CD14-positive monocyte (primary cell): ENCODE results near the gene ARFGEF3. TPM values are rescaled to one million over a fixed set of nuclear protein-coding genes. Genes with fewer than 3 reads are reported as not detected.
A peak's percentile ranks its signal among the peaks of the same experiment; 100 is the strongest.

ENCODE experiments used
- DNase-seq, 3 donors: peaks; one replicate each; pipeline ENCODE4 v3.0.0-alpha.2; 2011 to 2022
- H2AFZ ChIP-seq: 2 replicates; pipeline ENCODE4 v1.6.0; 2012; ENCODE audit warnings: mild to moderate bottlenecking, low read depth, low read length, inconsistent platforms; ENCODE audit not compliant: insufficient read depth, poor library complexity, severe bottlenecking
- H3K27ac ChIP-seq, 2 donors: 1 replicate in 1 of 2; 2 replicates in 1 of 2; pipeline ENCODE4 v1.5.1; 2012 to 2013; ENCODE audit warnings: low read length in 2 of 2, control low read depth in 1 of 2, inconsistent platforms in 1 of 2, low read depth in 1 of 2, mild to moderate bottlenecking in 1 of 2
- H3K27me3 ChIP-seq, 2 donors: one replicate each; pipeline versions ENCODE4 v1.6.0 to v1.6.1; 2011 to 2013; ENCODE audit warnings: low read length in 2 of 2; ENCODE audit not compliant: control insufficient read depth in 2 of 2, insufficient read depth in 2 of 2
- H3K36me3 ChIP-seq, 2 donors: replicated peaks in 1 of 2; 1 replicate in 1 of 2; 2 replicates in 1 of 2; pipeline versions ENCODE4 v1.5.1 to v1.6.1; 2012 to 2013; ENCODE audit warnings: low read length in 2 of 2, control low read depth in 1 of 2, inconsistent platforms in 1 of 2, mild to moderate bottlenecking in 1 of 2; ENCODE audit not compliant: insufficient read depth in 2 of 2, control insufficient read depth in 1 of 2
- H3K4me1 ChIP-seq, 2 donors: 1 replicate in 1 of 2; 2 replicates in 1 of 2; pipeline versions ENCODE4 v1.5.1 to v1.6.1; 2012 to 2013; ENCODE audit warnings: low read length in 2 of 2, control low read depth in 1 of 2, inconsistent platforms in 1 of 2, mild to moderate bottlenecking in 1 of 2, moderate library complexity in 1 of 2; ENCODE audit not compliant: insufficient read depth in 2 of 2, control insufficient read depth in 1 of 2
- H3K4me2 ChIP-seq: replicated peaks from 2 replicates; pipeline ENCODE3; 2012; ENCODE audit warnings: low read length, moderate library complexity, mild to moderate bottlenecking; ENCODE audit not compliant: poor library complexity, severe bottlenecking; ENCODE audit errors: extremely low read depth
- H3K4me3 ChIP-seq, 3 experiments: fragments of 200-600 bp in 1 of 3; sonication (generic) in 1 of 3; replicated peaks in 1 of 3; 1 replicate in 2 of 3; 2 replicates in 1 of 3; pipeline ENCODE4 v1.5.1; 2011 to 2013; ENCODE audit warnings: low read length in 3 of 3, mild to moderate bottlenecking in 3 of 3, control low read depth in 2 of 3, low read depth in 2 of 3, inconsistent platforms in 1 of 3, moderate library complexity in 1 of 3
- H3K79me2 ChIP-seq: 2 replicates; pipeline ENCODE4 v1.6.0; 2012; ENCODE audit warnings: mild to moderate bottlenecking, control low read depth, inconsistent platforms, low read length, moderate library complexity; ENCODE audit not compliant: insufficient read depth
- H3K9ac ChIP-seq: 2 replicates; pipeline ENCODE4 v1.6.0; 2017; ENCODE audit warnings: low read length, mild to moderate bottlenecking; ENCODE audit not compliant: insufficient read depth, poor library complexity, severe bottlenecking
- H3K9me3 ChIP-seq, 2 donors: replicated peaks in 1 of 2; 1 replicate in 1 of 2; 2 replicates in 1 of 2; pipeline versions ENCODE4 v1.5.1 to v1.6.1; 2012 to 2013; ENCODE audit warnings: low read length in 2 of 2, control low read depth in 1 of 2; ENCODE audit not compliant: control insufficient read depth in 1 of 2, insufficient read depth in 1 of 2
- H4K20me1 ChIP-seq: 2 replicates; pipeline ENCODE4 v1.6.0; 2012; ENCODE audit warnings: mild to moderate bottlenecking, low read length, control low read depth, moderate library complexity; ENCODE audit not compliant: insufficient read depth
- H3K27ac Mint-ChIP-seq, 7 donors: one replicate each; pipeline ENCODE4 v1.8.0; 2020; ENCODE audit warnings: mild to moderate bottlenecking in 7 of 7, mixed read lengths in 7 of 7, moderate library complexity in 6 of 7, inconsistent platforms in 2 of 7
- H3K27me3 Mint-ChIP-seq, 3 donors: one replicate each; pipeline ENCODE4 v1.8.0; 2021 to 2022; ENCODE audit warnings: low read depth in 3 of 3, mild to moderate bottlenecking in 3 of 3, mixed read lengths in 3 of 3, moderate library complexity in 3 of 3, inconsistent platforms in 1 of 3
- H3K36me3 Mint-ChIP-seq, 2 donors: one replicate each; pipeline ENCODE4 v1.8.0; 2020; ENCODE audit warnings: mixed read lengths in 2 of 2, inconsistent platforms in 1 of 2, mild to moderate bottlenecking in 1 of 2
- H3K4me1 Mint-ChIP-seq: one replicate; pipeline ENCODE4 v1.8.0; 2020; ENCODE audit warnings: mild to moderate bottlenecking, mixed read lengths
- H3K4me3 Mint-ChIP-seq, 2 donors: one replicate each; pipeline ENCODE4 v1.8.0; 2020; ENCODE audit warnings: mild to moderate bottlenecking in 2 of 2, mixed read lengths in 2 of 2, moderate library complexity in 1 of 2
- H3K9me3 Mint-ChIP-seq, 7 donors: one replicate each; pipeline ENCODE4 v1.8.0; 2020 to 2022; ENCODE audit warnings: mixed read lengths in 7 of 7, mild to moderate bottlenecking in 6 of 7, moderate library complexity in 6 of 7, inconsistent platforms in 2 of 7
- CTCF ChIP-seq: fragments of 200-600 bp; IDR thresholded peaks from one replicate; pipeline ENCODE4 v1.8.0; 2022; ENCODE audit warnings: antibody characterized with exemption, mild to moderate bottlenecking
- WGBS: methylation state at CpG from one replicate; pipeline ENCODE4 v1.1.5; 2013; ENCODE audit warnings: missing lambda C conversion rate; ENCODE audit not compliant: insufficient coverage; 5-methylcytosine and 5-hydroxymethylcytosine counted together
- intact Hi-C, 2 donors: fragments of 100-400 bp; cut with micrococcal nuclease; formaldehyde crosslinking; loops; one replicate each; pipeline versions ENCODE4 v1.15.0 to v1.15.1; 2023
- polyA plus RNA-seq, 3 donors: library from polyadenylated mRNA; depleted of rRNA in 1 of 3; unstranded in 2 of 3; stranded (reverse) in 1 of 3; fragments of 300-500 nt in 2 of 3; fragments of >200 nt in 1 of 3; fragmentation: Illumina TruSeq in 2 of 3; gene quantifications; 1 replicate in 2 of 3; 2 replicates in 1 of 3; pipeline ENCODE4 v1.2.3, GENCODE V29; 2012 to 2021

The ARFGEF3 gene
- polyA plus RNA-seq, 3 donors: not detected

GRCh38 chr6:138264372-138264880, 102.7 kb downstream of the ARFGEF3 start:
- Histone ChIP-seq H3K79me2 (no peaks in the 10 kb centered on the region), H3K36me3 (no peaks in the 10 kb centered on the region), H2AFZ (no peak overlapping the region), H3K4me2 (no peak overlapping the region), H3K27me3 (no peaks in the 10 kb centered on the region), H4K20me1 (no peaks in the 10 kb centered on the region), H3K4me3 (no peak overlapping the region), H3K9ac (no peak overlapping the region), H3K27ac (no peak overlapping the region), H3K4me1 (no peaks in the 10 kb centered on the region), H3K9me3 (no peaks in the 10 kb centered on the region)
- peaks cover 2% of the 10 kb centered on the region for H3K4me1 Mint-ChIP-seq
- intact Hi-C loops: no loop called here
- TF ChIP-seq CTCF: no peak
- H3K4me3 Mint-ChIP-seq: no peak overlapping the region
- no peaks in the 10 kb centered on the region for H3K9me3 Mint-ChIP-seq
- no peaks in the 10 kb centered on the region for H3K36me3 Mint-ChIP-seq
- H3K27me3 Mint-ChIP-seq: peaks cover 5 to 16% (median 8%) of the 10 kb centered on the region in 3 donors
- peak overlapping the region in 3 of 7 donors; percentile 1 to 38 (median 18) for H3K27ac Mint-ChIP-seq
- no peak for DNase-seq

GRCh38 chr6:138266095-138266494, 104.4 kb downstream of the ARFGEF3 start:
- Histone ChIP-seq H3K4me2 (no peak overlapping the region), H3K27me3 (no peaks in the 10 kb centered on the region), H3K27ac (no peak overlapping the region), H3K36me3 (no peaks in the 10 kb centered on the region), H3K9ac (no peak overlapping the region), H3K4me3 (no peak overlapping the region), H3K9me3 (no peaks in the 10 kb centered on the region), H3K4me1 (no peaks in the 10 kb centered on the region), H2AFZ (no peak overlapping the region), H3K79me2 (no peaks in the 10 kb centered on the region), H4K20me1 (no peaks in the 10 kb centered on the region)
- Mint-ChIP-seq H3K36me3 (no peaks in the 10 kb centered on the region), H3K27me3 (peaks cover 5 to 10% (median 8%) of the 10 kb centered on the region in 3 donors), H3K27ac (no peak overlapping the region), H3K4me3 (no peak overlapping the region), H3K9me3 (peaks cover 0 to 1% (median 0%) of the 10 kb centered on the region in 7 donors), H3K4me1 (peaks cover 2% of the 10 kb centered on the region)
- intact Hi-C loops: no loop called here
- TF ChIP-seq CTCF: no peak
- 89% methylated on average over 2 of the region's 3 CpGs for WGBS
- no peak for DNase-seq
